Peyer's patch (tissue), 4 donors: ENCODE measurements around the gene NEMF. TPM values are rescaled to one million over a fixed set of nuclear protein-coding genes. Genes with fewer than 3 reads are reported as not detected.
"Not testable (repeated sequence)": the region's sequence is repeated elsewhere in the genome, so short reads cannot be mapped to it uniquely, and the experiment has no call there.

Source experiments
- DNase-seq, 3 donors: peaks; one replicate each; pipeline ENCODE4 v3.0.0-alpha.2; 2017 to 2019
- H3K27ac ChIP-seq, 4 donors: fragments of 200-600 bp; sonication (generic); one replicate each; pipeline ENCODE4 v1.5.1; 2016 to 2019
- H3K27me3 ChIP-seq, 2 donors: fragments of 200-600 bp; sonication (generic); one replicate each; pipeline ENCODE4 v1.5.1; 2019
- H3K36me3 ChIP-seq, 3 donors: fragments of 200-600 bp; sonication (generic); one replicate each; pipeline ENCODE4 v1.5.1; 2016 to 2019
- H3K4me1 ChIP-seq, 4 donors: fragments of 200-600 bp; sonication (generic); one replicate each; pipeline ENCODE4 v1.5.1; 2016 to 2019
- H3K4me3 ChIP-seq, 4 donors: fragments of 200-600 bp; sonication (generic); 1 replicate in 3 of 4; 2 replicates in 1 of 4; pipeline ENCODE4 v1.5.1; 2016 to 2019; ENCODE audit warnings: mild to moderate bottlenecking in 1 of 4
- H3K9me3 ChIP-seq, 4 donors: fragments of 200-600 bp; sonication (generic); one replicate each; pipeline ENCODE4 v1.5.1; 2016 to 2019; ENCODE audit warnings: mild to moderate bottlenecking in 1 of 4
- CTCF ChIP-seq, 6 experiments: fragments of 450-650 bp in 4 of 6; fragments of 200-600 bp in 2 of 6; sonication (generic) in 1 of 6; IDR thresholded peaks; one replicate each; pipeline ENCODE4 v1.5.1; 2017 to 2019; ENCODE audit warnings: antibody characterized with exemption in 6 of 6, mild to moderate bottlenecking in 3 of 6, moderate library complexity in 1 of 6
- POLR2A ChIP-seq, 2 donors: fragments of 450-650 bp; IDR thresholded peaks; one replicate each; pipeline ENCODE4 v1.5.1; 2017; ENCODE audit warnings: antibody characterized with exemption in 2 of 2, mild to moderate bottlenecking in 2 of 2, moderate library complexity in 2 of 2
- total RNA-seq, 4 donors: library from RNA; depleted of rRNA; stranded (reverse); fragments of >200 nt; gene quantifications; one replicate each; pipeline ENCODE4 v1.1.0, GENCODE V29; 2016

The NEMF gene
- total RNA-seq, 4 donors from 2014 or later, result 114 to 413 (median 145) TPM

DNA sequence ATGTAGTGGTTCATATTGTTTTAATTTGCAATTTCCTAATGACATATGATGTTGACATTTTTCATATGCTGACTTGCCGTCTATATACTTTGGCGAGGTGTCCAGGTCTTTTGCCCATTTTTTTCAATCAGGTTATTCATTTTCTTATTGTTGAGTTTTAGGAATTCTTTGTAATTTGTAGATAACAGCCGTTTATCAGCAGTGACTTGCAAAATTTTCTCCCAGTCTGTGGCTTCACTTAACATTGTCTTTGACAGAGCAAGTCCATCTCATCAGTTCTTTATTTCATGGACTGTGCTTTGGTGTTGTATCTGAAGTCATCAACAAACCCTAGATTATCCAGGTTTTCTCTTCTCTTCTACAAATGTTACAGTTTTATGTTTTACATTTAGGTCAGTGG is 97.2 kb downstream of the NEMF start:
- TF ChIP-seq POLR2A (IDR thresholded peaks at IDR 0.05) (no peak), CTCF (IDR thresholded peaks at IDR 0.05) (no peak)
- H3K27me3 ChIP-seq, result no peaks in the 10 kb centered on the region
- H3K9me3 ChIP-seq, result no peaks in the 10 kb centered on the region
- H3K4me3 ChIP-seq, result no peak overlapping the region
- no peaks in the 10 kb centered on the region for H3K4me1 ChIP-seq
- DNase-seq, result no peak
- no peak overlapping the region for H3K27ac ChIP-seq
- H3K36me3 ChIP-seq, result no peaks in the 10 kb centered on the region

- no peak for TF ChIP-seq POLR2A (IDR thresholded peaks at IDR 0.05)
- no peak for TF ChIP-seq CTCF (IDR thresholded peaks at IDR 0.05)
- Histone ChIP-seq H3K27me3 (no peaks in the 10 kb centered on the region), H3K36me3 (no peaks in the 10 kb centered on the region), H3K9me3 (no peaks in the 10 kb centered on the region), H3K4me3 (no peak overlapping the region), H3K27ac (no peak overlapping the region), H3K4me1 (no peaks in the 10 kb centered on the region)
- DNase-seq, result no peak
These were observed 98.0 kb downstream of the NEMF start for GRCh38 chr14:49754570-49755097.

GRCh38 chr14:49746476-49746875 is 106.1 kb downstream of the NEMF start:
- H3K4me1 ChIP-seq, H3K27me3 ChIP-seq, DNase-seq, H3K9me3 ChIP-seq, H3K27ac ChIP-seq, H3K36me3 ChIP-seq, H3K4me3 ChIP-seq: not testable (repeated sequence)

DNA sequence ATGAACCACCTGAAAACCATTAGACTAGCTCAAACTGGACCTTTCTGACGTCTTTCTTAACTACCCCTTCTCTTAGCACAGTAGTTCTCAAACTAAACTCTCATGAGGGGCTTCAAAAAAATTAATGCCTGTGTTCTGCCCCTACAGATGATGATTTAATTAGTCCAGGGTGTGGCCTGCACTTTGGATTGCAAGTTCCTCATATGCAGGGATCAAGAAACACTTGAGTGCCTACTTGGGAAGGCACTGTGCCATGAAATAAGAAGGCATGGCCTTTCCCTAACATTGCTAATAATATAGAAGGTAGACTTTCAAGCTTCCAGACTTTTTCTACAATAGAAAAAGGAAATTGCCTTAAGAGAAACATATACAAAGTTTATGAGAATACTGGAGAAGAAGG is 107.4 kb downstream of the NEMF start:
- Histone ChIP-seq H3K36me3 (peaks cover 0 to 16% (median 0%) of the 10 kb centered on the region in 3 donors), H3K27ac (no peak overlapping the region), H3K4me1 (no peaks in the 10 kb centered on the region), H3K4me3 (no peak overlapping the region), H3K9me3 (no peaks in the 10 kb centered on the region), H3K27me3 (no peaks in the 10 kb centered on the region)
- DNase-seq, result no peak
- no peak for TF ChIP-seq POLR2A (IDR thresholded peaks at IDR 0.05)
- TF ChIP-seq CTCF (IDR thresholded peaks at IDR 0.05), result no peak

DNA sequence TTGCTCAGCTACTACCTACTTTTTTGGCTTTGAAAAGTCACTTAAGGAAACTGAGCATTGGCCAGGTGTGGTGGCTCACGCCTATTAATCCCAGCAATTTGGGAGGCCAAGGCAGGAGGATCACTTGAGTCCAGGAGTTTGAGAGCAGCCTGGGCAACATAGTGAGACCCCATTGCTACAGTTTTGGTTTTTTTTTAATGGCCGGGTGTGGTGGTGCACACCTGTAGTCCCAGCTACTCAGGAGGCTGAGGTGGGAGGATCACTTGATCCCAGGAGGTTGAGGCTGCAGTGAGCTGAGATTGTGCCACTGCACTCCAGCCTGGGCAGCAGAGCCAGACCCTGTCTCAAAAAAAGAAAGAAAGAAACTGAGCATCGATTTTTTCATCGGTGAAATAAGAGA is 116.9 kb downstream of the NEMF start:
- H3K27me3 ChIP-seq, H3K4me3 ChIP-seq, H3K9me3 ChIP-seq, H3K36me3 ChIP-seq, H3K4me1 ChIP-seq, DNase-seq, H3K27ac ChIP-seq: not testable (repeated sequence)

GRCh38 chr14:49733836-49734235 is 118.8 kb downstream of the NEMF start:
- DNase-seq, result no peak

More at GRCh38 chr14:49733836-49734235, 118.8 kb downstream of the NEMF start:
- no peak overlapping the region for H3K27ac ChIP-seq
- no peak overlapping the region for H3K4me3 ChIP-seq
- no peaks in the 10 kb centered on the region for H3K4me1 ChIP-seq
- TF ChIP-seq CTCF (IDR thresholded peaks at IDR 0.05), result no peak
- TF ChIP-seq POLR2A (IDR thresholded peaks at IDR 0.05), result no peak
- H3K36me3 ChIP-seq, result no peaks in the 10 kb centered on the region
- H3K27me3 ChIP-seq, result no peaks in the 10 kb centered on the region
- H3K9me3 ChIP-seq, result no peaks in the 10 kb centered on the region
